Left ventricle myocardium inferior (tissue), 1 donor: ENCODE measurements around the gene RPH3AL. TPM values are rescaled to one million over a fixed set of nuclear protein-coding genes. Genes with fewer than 3 reads are reported as not detected.

ENCODE experiments used
- DNase-seq: peaks from one replicate; pipeline ENCODE4 v3.0.0-alpha.2; 2020
- H3K27ac ChIP-seq: fragments of 200-600 bp; replicated peaks from 2 replicates; pipeline ENCODE4 v1.8.0; 2021
- H3K27me3 ChIP-seq: fragments of 200-600 bp; 2 replicates; pipeline ENCODE4 v1.8.0; 2021; ENCODE audit warnings: low read depth
- H3K36me3 ChIP-seq: fragments of 200-600 bp; 2 replicates; pipeline ENCODE4 v1.8.0; 2021
- H3K4me1 ChIP-seq: fragments of 200-600 bp; 2 replicates; pipeline ENCODE4 v1.8.0; 2021
- H3K4me3 ChIP-seq: fragments of 200-600 bp; 2 replicates; pipeline ENCODE4 v1.8.0; 2021; ENCODE audit warnings: mild to moderate bottlenecking, moderate library complexity
- H3K9me3 ChIP-seq: fragments of 200-600 bp; replicated peaks from 2 replicates; pipeline ENCODE4 v1.8.0; 2021
- CTCF ChIP-seq: fragments of 200-600 bp; IDR thresholded peaks from 2 replicates; pipeline ENCODE4 v1.8.0; 2021; ENCODE audit warnings: antibody characterized with exemption, mild to moderate bottlenecking, borderline replicate concordance
- intact Hi-C: fragments of 100-400 bp; cut with micrococcal nuclease; formaldehyde crosslinking; loops from one replicate; pipeline ENCODE4 v1.11.0; 2022
- total RNA-seq: library from RNA; stranded (reverse); fragmentation: NEBNext Ultra II Directional; extraction: Animal tissue kit (Norgen Biotek cat#: 25700); gene quantifications from one replicate; pipeline ENCODE4 v1.2.1, GENCODE V29; 2021
- donor health status: DM: no; HTN: yes; CAD: no; lungs with severe emphysema.

Gene RPH3AL
- total RNA-seq, 1 donor from 2014 or later = 4.0 TPM

DNA sequence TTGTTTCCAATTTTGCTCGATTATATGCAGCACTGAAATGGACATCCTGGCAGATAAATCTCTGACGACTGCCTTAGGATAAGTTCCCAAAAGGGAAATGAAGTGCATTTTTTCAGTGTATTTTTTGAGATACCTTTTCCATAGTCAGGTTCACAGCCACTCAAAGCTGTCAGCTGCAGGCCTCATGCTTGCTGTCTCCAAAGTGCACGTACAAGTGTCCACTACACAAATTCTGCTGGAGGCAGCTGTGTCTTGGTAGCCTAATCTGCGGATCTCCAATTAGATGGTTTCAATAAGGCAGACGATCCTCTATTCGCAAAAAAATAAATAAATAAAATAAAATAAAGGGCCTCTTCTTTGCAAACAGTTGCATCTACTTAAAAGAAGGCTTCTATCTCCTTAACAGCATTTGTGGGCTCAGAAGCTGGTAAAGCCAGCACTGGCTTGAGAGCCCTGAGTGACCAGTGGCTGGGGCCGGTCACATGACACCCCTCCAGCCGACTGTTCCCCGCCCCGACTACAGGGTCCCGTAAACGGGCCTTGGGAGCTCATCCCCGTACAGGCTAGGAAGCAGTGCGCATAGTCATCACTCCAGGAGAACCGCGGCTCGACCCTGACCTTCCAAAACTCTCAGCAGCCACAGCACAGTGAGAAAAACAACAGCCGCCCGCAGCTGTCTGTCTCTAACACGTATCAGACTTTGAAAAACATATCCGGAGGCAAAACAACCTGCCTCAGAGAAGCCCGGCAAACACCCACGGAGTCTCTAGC is 18.8 kb downstream of the RPH3AL start:
- intact Hi-C loops = no loop called here
- Histone ChIP-seq H3K36me3 (no peaks in the 10 kb centered on the region), H3K27me3 (peaks cover 22% of the 10 kb centered on the region), H3K9me3 (no peaks in the 10 kb centered on the region), H3K27ac (peak overlapping the region; percentile 94), H3K4me3 (peak overlapping the region; percentile 69), H3K4me1 (peaks cover 47% of the 10 kb centered on the region)
- TF ChIP-seq CTCF = no peak
- peak; percentile 83 for DNase-seq

- no peak for DNase-seq
- H3K27ac ChIP-seq = peak overlapping the region; percentile 94
- no peaks in the 10 kb centered on the region for H3K36me3 ChIP-seq
- peaks cover 22% of the 10 kb centered on the region for H3K27me3 ChIP-seq
- H3K4me1 ChIP-seq = peaks cover 47% of the 10 kb centered on the region
- no peaks in the 10 kb centered on the region for H3K9me3 ChIP-seq
- TF ChIP-seq CTCF = no peak
- H3K4me3 ChIP-seq = peak overlapping the region; percentile 69
- intact Hi-C loops = no loop called here
Measured at GRCh38 chr17:332558-333322, 19.9 kb downstream of the RPH3AL start.

GRCh38 chr17:332023-332422 is 20.6 kb downstream of the RPH3AL start:
- TF ChIP-seq CTCF = no peak
- intact Hi-C loops = no loop called here
- Histone ChIP-seq H3K36me3 (peaks cover 3% of the 10 kb centered on the region), H3K4me1 (peaks cover 47% of the 10 kb centered on the region), H3K9me3 (no peaks in the 10 kb centered on the region), H3K4me3 (peak overlapping the region; percentile 69), H3K27me3 (peaks cover 21% of the 10 kb centered on the region), H3K27ac (peak overlapping the region; percentile 94)
- no peak for DNase-seq

- Histone ChIP-seq H3K36me3 (peaks cover 6% of the 10 kb centered on the region), H3K4me1 (peaks cover 38% of the 10 kb centered on the region), H3K27ac (peak overlapping the region; percentile 94), H3K27me3 (peaks cover 12% of the 10 kb centered on the region), H3K4me3 (peak overlapping the region; percentile 69), H3K9me3 (no peaks in the 10 kb centered on the region)
- TF ChIP-seq CTCF = no peak
- peak; percentile 81 for DNase-seq
- intact Hi-C loops = no loop called here
Measured at GRCh38 chr17:330993-331701, 21.5 kb downstream of the RPH3AL start.

- Histone ChIP-seq H3K9me3 (no peaks in the 10 kb centered on the region), H3K27ac (peak overlapping the region; percentile 94), H3K4me1 (peaks cover 26% of the 10 kb centered on the region), H3K36me3 (peaks cover 6% of the 10 kb centered on the region), H3K27me3 (peaks cover 2% of the 10 kb centered on the region), H3K4me3 (no peak overlapping the region)
- TF ChIP-seq CTCF = no peak
- DNase-seq = no peak
- intact Hi-C loops = no loop called here
Measured at GRCh38 chr17:329784-330420, 22.7 kb downstream of the RPH3AL start.
